Measurements from ENCODE around the gene PTPRT. TPM values are rescaled to one million over a fixed set of nuclear protein-coding genes. Genes with fewer than 3 reads are reported as not detected.

The PTPRT gene
- total RNA-seq, 1 experiment from 2014 or later: 0.13 TPM

DNA sequence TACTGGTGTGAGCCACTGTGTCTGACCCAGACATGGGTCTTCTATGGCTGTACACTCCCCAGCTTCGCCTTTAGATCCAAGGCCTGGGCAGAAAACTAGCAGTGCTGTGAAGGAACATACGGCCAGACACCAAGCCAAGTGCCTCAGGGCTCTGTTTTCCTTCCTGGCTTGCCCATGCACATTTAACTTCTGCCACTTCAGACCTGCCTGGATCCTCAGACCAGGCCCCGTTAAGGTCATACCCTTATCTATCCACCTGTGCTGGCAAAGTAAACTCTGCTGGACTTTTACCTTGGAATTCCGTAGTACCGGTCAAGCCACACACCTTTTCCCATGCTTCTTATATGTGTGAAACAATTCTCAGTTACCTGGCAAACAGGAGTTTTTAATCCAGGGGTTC is 644.8 kb downstream of the PTPRT start:
- Histone ChIP-seq H3K56ac (ENCODE audit: insufficient read length, low read depth, low read length) (no peak overlapping the region), H3K18ac (ENCODE audit: insufficient read length, low read depth, low read length) (no peak overlapping the region), H4K91ac (ENCODE audit: insufficient read length, low read depth, low read length) (no peak overlapping the region), H3K9ac (ENCODE audit: extremely low read depth, insufficient read length, low read length) (no peak overlapping the region), H4K5ac (ENCODE audit: insufficient read length, low read depth, low read length) (no peak overlapping the region), H2BK5ac (ENCODE audit: insufficient read length, low read length) (no peak overlapping the region), H3K4me2 (ENCODE audit: insufficient read depth, insufficient read length, low read length) (no peak overlapping the region), H2BK20ac (ENCODE audit: low read depth, low read length, poor library complexity, severe bottlenecking) (no peak overlapping the region), H3K14ac (ENCODE audit: insufficient read depth, low read length) (no peak overlapping the region), H3K27me3 (ENCODE audit: insufficient read depth, low read length) (no peaks in the 10 kb centered on the region), H3K4ac (ENCODE audit: low read depth, low read length) (no peak overlapping the region), H2AFZ (ENCODE audit: low read length) (no peak overlapping the region), H2BK120ac (ENCODE audit: low read depth, low read length, poor library complexity, severe bottlenecking) (no peak overlapping the region), H2BK15ac (ENCODE audit: low read depth, low read length) (no peak overlapping the region), H2BK12ac (ENCODE audit: insufficient read length, low read depth, low read length) (no peak overlapping the region), H3K23ac (ENCODE audit: insufficient read length, low read depth, low read length) (no peak overlapping the region), H2AK5ac (ENCODE audit: insufficient read length, low read length) (no peak overlapping the region), H4K8ac (replicated peaks; ENCODE audit: insufficient read length, low read depth, low read length) (no peak overlapping the region), H3K23me2 (ENCODE audit: insufficient read length, low read depth, low read length, poor library complexity, severe bottlenecking) (no peaks in the 10 kb centered on the region), H3T11ph (ENCODE audit: low read length) (no peak overlapping the region), H3K79me2 (ENCODE audit: insufficient read depth, low read length) (no peaks in the 10 kb centered on the region), H3K9me3 (ENCODE audit: control insufficient read depth, low read depth, low read length) (no peaks in the 10 kb centered on the region), H3K27ac (ENCODE audit: insufficient read length, low read depth, low read length) (no peak overlapping the region), H3K79me1 (ENCODE audit: insufficient read depth, low read depth, low read length, poor library complexity, severe bottlenecking) (no peaks in the 10 kb centered on the region), H4K20me1 (ENCODE audit: control insufficient read depth, insufficient read depth, insufficient read length) (no peaks in the 10 kb centered on the region), H3K4me1 (ENCODE audit: insufficient read depth, low read length) (no peaks in the 10 kb centered on the region)
- Mint-ChIP-seq H3K4me1 (no peaks in the 10 kb centered on the region), H3K36me3 (ENCODE audit: insufficient read depth in 1 of 3, low read depth in 3 of 3) (no peaks in the 10 kb centered on the region), H3K27ac (no peak overlapping the region), H3K27me3 (ENCODE audit: low read depth) (peaks cover 11% of the 10 kb centered on the region), H3K4me3 (no peak overlapping the region), H3K9me3 (no peaks in the 10 kb centered on the region)
- WGBS (ENCODE audit: extremely low coverage, insufficient read length, low lambda C conversion rate): no CpG with 5 or more reads among the region's 5 CpGs
- TF ChIP-seq CTCF (conservative IDR thresholded peaks at IDR 0.05): no peak
- no peak for DNase-seq
